Stimulated activated CD4-positive, alpha-beta T cell treated with anti-CD3 and anti-CD28 coated beads, Interleukin-4, amount 100 ng/mL, for 48 hours (primary cell): ENCODE data around the gene FMN2.
"Not testable (repeated sequence)": the region's sequence is repeated elsewhere in the genome, so short reads cannot be mapped to it uniquely, and the experiment has no call there.

Experiments used
- DNase-seq, 2 donors: peaks; one replicate each; pipeline ENCODE4 v3.0.0-alpha.2; 2020; ENCODE audit warnings: low read depth in 2 of 2

FMN2 gene

GRCh38 chr1:240254778-240255291, 163.2 kb downstream of the FMN2 start:
- DNase-seq = no peak

DNA sequence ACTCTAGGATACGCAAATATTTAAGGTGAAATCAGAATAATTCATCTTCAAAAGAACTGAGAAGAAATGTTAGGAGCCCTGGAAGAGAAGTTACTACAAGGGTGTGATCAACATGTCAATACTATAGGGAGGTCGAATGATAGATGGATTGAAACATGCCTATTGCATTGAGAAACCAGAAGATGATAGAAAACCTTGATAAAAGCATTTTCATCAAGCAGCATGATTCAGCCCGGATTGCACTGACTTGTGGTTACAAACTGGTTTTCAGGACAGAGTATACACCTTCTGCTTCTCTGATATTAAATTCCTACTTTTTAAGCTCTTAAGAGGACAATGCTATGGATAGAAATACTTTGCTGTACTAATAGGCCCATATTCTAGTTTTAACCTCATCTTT, 164.2 kb downstream of the FMN2 start:
- DNase-seq = no peak

- DNase-seq = no peak
These were observed 165.3 kb downstream of the FMN2 start for GRCh38 chr1:240256836-240257503.

GRCh38 chr1:240258910-240259309, 167.2 kb downstream of the FMN2 start:
- DNase-seq = no peak

DNA sequence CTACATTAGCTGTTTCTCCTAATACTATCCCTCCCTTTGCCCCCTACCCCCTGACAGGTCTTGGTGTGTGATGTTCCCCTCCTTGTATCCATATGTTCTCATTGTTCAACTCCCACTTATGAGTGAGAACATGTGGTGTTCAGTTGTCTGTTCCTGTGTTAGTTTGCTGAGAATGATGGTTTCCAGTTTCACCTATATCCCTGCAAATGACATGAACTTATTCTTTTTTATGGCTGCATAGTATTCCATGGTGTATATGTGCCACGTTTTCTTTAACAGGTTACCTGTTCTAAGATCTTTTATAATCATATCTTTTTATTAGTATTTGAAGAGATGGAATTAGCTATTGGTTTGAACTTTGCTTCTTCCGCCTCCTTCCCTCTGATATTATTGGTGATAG, 172.8 kb downstream of the FMN2 start:
- DNase-seq = not testable (repeated sequence)

- no peak for DNase-seq
These were observed 179.4 kb downstream of the FMN2 start for GRCh38 chr1:240271081-240271480.

- no peak for DNase-seq
These were observed 182.9 kb downstream of the FMN2 start for GRCh38 chr1:240274569-240274968.

DNA sequence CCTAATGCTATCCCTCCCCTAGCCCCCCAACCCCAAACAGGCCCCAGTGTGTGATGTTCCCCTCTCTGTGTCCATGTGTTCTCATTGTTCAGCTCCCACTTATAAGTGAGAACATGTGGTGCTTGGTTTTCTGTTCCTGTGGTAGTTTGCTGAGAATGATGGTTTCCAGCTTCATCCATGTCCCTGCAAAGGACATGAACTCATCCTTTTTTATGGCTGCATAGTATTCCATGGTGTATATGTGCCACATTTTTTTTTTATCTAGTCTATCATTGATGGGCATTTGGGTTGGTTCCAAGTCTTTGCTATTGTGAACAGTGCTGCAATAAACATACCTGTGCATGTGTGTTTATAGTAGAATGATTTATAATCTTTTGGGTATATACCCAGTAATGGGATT, 183.5 kb downstream of the FMN2 start:
- DNase-seq = not testable (repeated sequence)

- no peak for DNase-seq
These were observed 186.4 kb downstream of the FMN2 start for GRCh38 chr1:240278082-240278481.

DNA sequence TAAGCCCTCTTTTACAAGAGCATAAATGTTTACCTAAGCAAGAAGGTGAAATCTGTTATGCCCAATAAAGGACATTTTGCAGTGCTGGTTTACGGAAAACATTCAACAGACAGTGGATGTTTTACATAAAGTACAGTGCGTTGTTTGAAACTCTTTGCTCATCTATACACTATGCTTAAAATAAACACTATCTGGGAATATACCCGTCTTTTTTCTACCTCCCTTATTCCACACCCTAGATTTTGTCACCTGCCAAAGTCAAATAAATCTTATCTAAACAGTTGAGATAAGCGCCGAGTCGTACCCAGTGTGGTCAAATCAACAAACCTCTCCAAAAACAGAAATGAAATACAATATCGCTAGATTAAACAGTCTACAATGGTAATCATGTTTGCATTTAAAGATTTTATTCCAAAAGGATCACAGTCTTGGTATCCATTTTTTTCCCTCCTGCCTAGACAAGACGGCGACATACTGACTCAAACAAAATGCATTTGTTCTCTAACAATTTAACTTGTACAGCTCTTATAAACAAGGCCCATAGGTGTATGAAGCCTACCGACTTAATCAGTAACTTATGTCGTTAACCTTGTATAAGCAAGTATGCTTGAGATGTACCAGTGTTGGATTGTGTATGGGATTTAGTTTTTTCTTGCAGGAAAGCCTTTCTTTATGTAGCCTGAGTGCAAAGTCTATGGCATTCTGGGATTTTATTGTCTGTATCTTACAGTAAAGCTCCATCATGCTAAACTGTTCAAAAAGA, 189.1 kb downstream of the FMN2 start:
- DNase-seq = no peak

DNA sequence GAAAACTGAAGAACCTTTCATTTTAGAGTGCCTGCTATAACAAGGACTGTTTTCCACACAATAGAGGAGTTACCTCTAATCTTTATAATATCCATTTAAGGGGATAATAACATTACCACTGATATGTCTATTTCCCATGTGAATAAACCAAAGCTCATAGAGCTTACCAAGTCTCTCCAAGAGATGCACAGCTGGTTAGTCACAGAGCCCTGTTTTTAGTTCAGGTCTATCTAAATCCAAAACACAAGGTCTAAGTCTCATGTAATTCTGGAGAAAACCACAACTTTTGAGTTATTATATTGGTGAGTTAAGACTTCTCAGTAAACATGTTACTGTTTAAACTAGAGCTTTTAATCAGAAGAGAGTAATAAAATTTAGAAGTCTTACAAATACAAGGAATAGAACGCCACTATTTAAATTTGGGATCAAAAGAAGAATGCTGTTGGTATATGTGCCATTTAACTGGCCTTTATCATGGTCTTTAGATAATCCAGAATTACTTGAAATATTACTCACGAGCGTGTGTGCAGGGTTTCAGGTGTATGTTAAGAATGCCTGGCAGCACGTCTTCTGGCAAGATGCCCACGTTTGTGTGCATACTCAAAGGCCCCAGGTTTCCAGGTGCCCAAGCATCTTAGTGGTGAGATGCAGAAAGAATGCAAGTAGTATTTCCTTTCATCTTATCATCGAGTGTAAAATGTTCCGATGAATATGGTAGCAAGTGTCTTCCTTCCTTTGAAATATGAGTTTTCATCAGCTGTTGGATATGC, 190.6 kb downstream of the FMN2 start:
- DNase-seq = no peak

DNA sequence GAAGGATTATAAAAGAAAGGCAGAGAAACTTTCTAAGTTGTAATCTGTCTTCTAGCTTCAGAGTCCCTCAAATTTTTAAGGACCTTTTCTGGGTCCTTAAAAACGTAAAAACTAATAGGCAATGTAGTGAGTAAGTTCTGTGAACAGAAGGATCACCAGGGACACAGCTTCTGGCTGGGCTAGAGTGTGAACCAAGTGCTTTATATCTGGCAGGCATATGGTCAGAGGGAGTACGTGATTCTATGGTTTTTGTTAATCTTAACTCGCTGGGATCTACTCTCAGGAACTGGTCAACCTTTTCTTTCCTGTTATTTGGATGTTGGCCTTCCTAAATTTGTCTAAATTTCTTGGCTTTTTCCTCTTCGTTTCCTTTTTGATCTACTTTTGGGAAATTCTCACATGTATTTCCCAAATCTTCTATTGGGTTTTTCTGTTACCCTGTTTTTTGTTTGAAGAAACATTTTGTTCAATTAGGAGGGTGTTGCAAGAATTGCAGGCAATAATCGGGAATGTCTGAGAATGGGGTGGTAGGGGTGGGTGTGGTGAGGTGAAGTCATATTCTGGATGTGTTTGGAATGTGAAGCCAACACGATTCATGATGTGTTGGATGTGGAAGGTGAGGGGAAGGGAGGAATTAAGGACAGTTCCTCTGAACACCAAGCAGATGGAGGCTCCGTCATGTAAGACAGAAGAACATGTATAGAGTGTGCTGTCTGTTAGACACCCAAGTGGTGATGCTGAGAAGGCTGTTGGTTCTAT, 193.2 kb downstream of the FMN2 start:
- DNase-seq = no peak

DNA sequence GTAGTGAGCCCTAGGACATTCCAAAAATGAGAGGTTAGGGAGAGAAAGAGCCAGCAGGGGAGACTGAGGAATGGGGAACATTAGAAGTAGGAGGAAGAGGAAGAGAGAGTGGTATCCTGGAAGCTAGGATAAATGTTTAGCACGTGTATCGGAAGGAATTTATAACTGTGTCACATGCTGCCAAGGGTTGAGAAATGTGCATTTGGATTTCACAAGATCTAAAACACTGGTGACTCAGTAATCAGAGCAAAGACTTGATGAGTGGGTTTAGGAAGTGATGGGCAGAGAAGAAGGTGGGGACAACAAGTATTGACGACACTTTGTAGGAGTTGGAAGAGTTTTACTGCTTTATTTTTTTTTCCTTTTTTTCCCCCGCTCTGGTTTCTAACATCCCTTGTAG, 193.9 kb downstream of the FMN2 start:
- DNase-seq = no peak

- no peak for DNase-seq
These were observed 196.0 kb downstream of the FMN2 start for GRCh38 chr1:240287722-240288121.

DNA sequence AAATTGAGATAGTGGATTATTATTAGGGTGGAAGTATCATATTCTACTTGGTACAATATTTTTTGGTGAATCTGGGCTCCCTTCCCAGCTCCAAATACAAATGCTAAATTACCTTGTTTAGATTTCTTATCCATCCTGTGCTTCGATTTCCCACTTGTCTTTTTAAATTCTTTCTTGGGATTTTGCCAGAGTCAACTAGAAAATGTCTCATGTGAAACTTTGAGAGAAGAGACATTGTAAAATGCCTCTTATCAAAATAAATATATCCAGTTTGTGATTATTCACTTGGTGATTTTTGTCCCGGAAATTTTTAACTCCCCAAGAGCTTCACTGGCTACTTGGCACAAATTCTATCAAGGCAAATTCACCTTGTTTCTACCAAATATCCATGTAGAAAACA, 202.0 kb downstream of the FMN2 start:
- DNase-seq = no peak

DNA sequence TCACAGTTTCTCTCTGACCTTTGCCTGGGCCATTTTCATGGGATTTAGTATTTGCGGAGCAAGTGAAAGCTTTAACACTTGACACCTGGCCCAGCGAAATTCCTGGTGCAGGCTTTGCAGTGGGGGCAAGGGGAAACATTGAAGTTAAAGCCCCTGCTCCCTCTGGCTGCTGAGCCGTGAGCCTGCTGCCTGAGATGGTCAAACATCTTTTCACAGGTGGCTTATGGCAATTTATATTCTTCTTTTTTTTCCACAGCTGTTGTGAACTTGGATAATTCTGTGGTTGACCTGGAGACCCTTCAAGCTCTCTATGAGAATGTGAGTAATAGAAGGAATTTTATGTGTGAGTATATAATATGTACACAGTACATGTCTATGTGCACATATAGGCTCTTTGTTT, 202.9 kb downstream of the FMN2 start:
- no peak for DNase-seq

GRCh38 chr1:240295811-240296210, 204.1 kb downstream of the FMN2 start:
- DNase-seq = no peak

DNA sequence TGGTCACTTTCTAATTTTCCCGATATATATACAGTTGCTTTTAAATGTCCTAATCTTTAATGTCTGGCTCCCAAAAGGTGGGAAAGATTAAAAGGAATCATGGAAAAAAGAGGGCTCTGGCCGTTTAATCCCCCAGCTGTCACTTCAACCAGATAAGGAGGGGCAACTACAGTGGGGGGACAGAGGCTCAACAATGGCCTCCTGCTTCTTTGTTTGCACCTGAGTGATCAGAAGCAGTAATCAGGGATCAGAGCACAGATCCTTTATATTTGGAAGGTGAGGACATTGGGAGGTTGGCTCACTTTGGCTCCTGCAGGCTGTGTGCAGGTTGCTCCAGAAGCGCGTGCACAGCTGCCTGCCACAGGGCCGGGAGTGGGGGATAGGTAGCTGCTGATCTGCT, 212.8 kb downstream of the FMN2 start:
- DNase-seq = no peak

GRCh38 chr1:240306673-240307072, 215.0 kb downstream of the FMN2 start:
- DNase-seq = no peak

GRCh38 chr1:240308096-240308495, 216.4 kb downstream of the FMN2 start:
- no peak for DNase-seq

DNA sequence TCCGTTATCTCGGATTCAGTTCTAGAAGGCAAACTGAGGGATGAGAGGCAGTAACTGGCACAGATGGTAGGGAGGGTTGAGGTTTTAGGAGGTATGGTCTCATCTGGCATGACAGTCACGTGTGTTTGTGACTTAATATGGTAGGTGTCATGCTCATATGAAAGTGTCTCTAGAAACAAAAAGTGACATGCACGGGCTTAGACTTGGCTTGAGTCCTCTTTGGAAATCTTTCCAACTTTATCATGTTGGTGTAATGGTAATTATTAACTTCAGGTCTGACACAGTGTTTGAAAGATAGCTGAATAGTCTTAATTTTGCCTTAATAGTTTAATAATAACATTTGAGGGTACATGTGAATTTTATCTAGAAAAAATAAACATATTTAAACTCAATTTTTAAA, 218.1 kb downstream of the FMN2 start:
- no peak for DNase-seq
